ENCODE results near the gene ZSCAN9. TPM values are rescaled to one million over a fixed set of nuclear protein-coding genes. Genes with fewer than 3 reads are reported as not detected.

Gene ZSCAN9
- total and polyA plus RNA-seq, 8 donors, result 10.6 to 39.8 (median 36.1) TPM

DNA sequence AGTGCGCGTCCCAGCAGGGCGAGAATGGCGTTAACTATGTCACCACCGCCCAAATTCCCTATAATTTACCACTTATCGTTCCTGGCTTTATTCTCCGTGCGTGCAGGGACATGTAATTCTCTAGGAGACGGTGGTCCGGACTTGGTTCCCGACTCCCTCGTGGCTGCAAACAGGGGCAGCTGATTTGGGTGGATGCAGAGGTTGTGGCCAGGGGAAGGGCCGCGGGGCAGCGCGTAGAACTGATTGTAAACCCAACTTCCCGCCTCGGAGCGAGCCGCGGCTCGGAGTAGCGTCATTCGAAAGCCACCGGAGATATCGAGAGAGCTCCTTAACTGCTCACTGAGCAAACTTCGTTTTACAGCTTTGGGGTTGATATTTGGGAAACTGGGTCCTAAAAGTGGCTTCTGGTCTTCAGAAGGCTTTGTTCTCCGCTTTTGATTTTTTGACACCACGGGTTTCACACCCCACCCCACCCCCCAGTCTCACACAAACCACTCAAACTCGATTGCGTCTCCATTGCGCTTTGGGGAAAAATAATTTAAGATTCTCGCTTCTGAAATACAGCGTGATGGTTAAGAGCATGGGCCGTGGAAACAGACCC, 17.5 kb upstream of the ZSCAN9 start:
- H3K27me3 ChIP-seq, result peaks cover 83 to 95% of the 10 kb centered on the region in 2 donors
- intact Hi-C loops (cut with DNase I), result no loop called here

DNA sequence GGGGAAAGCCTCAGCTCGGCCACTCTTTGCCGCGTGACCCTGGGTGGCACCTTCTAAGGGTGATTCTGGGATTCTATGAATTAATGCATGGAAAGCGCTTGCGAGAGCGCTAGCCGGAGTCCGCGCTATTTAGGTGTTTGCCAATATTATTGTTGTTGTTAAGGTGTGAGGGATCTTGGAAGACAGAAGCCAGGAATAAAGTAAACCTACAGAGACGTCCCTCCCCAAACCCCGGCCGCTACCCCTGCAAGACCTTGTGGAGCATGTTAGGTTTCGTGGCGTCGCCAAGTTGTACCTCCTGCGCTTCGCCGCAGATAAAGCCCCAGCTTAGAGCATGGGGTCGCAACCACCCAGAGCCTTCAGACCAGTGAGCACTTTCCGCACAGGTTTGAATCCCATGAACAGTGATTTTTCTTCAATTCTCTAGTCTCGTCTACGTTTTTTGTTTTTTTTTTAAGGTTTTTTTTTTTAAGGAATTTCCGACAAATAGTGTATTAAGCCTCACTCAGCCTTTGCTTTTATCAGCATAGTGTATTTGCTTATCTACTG, 16.9 kb upstream of the ZSCAN9 start:
- DNase-seq, result peak in 1 of 4 donors; percentile 14

More for the DNA sequence above, 17.5 kb upstream of the ZSCAN9 start:
- H3K4me3 ChIP-seq, result peak overlapping the region in 1 of 2 donors; percentile 27
- peak; percentile 59 for ATAC-seq
- H3K9me3 ChIP-seq, result peaks cover 0 to 6% of the 10 kb centered on the region in 2 donors
- peak in 3 of 4 donors; percentile 35 to 83 (median 36) for DNase-seq
- peaks cover 0 to 24% of the 10 kb centered on the region in 2 donors for H3K4me1 ChIP-seq
- TF ChIP-seq, protein P1, sequence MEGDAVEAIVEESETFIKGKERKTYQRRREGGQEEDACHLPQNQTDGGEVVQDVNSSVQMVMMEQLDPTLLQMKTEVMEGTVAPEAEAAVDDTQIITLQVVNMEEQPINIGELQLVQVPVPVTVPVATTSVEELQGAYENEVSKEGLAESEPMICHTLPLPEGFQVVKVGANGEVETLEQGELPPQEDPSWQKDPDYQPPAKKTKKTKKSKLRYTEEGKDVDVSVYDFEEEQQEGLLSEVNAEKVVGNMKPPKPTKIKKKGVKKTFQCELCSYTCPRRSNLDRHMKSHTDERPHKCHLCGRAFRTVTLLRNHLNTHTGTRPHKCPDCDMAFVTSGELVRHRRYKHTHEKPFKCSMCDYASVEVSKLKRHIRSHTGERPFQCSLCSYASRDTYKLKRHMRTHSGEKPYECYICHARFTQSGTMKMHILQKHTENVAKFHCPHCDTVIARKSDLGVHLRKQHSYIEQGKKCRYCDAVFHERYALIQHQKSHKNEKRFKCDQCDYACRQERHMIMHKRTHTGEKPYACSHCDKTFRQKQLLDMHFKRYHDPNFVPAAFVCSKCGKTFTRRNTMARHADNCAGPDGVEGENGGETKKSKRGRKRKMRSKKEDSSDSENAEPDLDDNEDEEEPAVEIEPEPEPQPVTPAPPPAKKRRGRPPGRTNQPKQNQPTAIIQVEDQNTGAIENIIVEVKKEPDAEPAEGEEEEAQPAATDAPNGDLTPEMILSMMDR (IDR thresholded peaks at IDR 0.05), result no peak
- H3K27ac ChIP-seq, result peak overlapping the region in 1 of 2 donors; percentile 7
- no peaks in the 10 kb centered on the region for H3K36me3 ChIP-seq

DNA sequence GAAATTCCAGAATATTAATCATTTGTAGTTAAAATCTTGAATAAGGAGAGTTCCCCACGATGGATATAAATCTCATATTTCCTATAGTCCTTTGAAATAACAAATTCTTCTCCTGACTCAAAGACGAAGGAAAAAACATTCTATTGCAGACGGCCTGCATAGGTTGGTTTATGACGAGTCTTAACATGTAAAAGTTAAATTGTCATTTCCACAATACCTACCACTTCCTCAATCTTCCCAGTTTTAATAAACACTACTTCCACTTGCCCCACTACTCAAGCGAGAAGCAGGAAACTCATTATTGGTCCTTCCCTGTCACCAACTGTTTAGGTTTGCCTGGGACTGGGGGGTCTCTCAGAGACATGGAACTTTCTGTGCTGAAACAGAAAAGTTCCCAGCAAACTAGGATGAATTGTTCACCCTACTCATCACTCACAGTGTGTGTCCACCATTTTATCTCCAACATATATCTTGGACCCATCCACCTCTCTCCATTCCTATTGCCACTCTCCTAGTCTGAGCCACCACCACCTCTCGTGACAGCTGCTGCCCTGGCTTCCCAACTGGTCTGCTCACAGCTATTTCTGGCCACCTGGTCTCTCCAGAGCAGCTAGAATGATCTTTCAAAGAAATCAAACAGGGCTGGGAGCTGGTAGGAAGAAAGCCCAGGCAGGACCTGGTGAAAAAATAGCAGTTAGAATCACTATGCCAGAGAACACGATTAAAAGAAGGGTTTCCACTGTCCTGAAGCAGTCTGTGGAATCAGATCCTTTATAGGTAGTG, 15.1 kb upstream of the ZSCAN9 start:
- no peak overlapping the region for H3K4me3 ChIP-seq
- ATAC-seq, result no peak
- peaks cover 0 to 27% of the 10 kb centered on the region in 2 donors for H3K4me1 ChIP-seq
- TF ChIP-seq, protein P1 (IDR thresholded peaks at IDR 0.05), result no peak
- H3K27ac ChIP-seq, result no peak overlapping the region
- H3K9me3 ChIP-seq, result no peaks in the 10 kb centered on the region
- H3K27me3 ChIP-seq, result peaks cover 94 to 100% of the 10 kb centered on the region in 2 donors
- DNase-seq, result no peak
- intact Hi-C loops (cut with DNase I), result no loop called here
- no peaks in the 10 kb centered on the region for H3K36me3 ChIP-seq

More for the DNA sequence above, 16.9 kb upstream of the ZSCAN9 start:
- TF ChIP-seq, protein P1 (IDR thresholded peaks at IDR 0.05), result no peak
- H3K27me3 ChIP-seq, result peaks cover 89 to 99% of the 10 kb centered on the region in 2 donors
- H3K36me3 ChIP-seq, result no peaks in the 10 kb centered on the region
- peaks cover 0 to 27% of the 10 kb centered on the region in 2 donors for H3K4me1 ChIP-seq
- peaks cover 0 to 6% of the 10 kb centered on the region in 2 donors for H3K9me3 ChIP-seq
- peak overlapping the region in 1 of 2 donors; percentile 7 for H3K27ac ChIP-seq
- H3K4me3 ChIP-seq, result peak overlapping the region in 1 of 2 donors; percentile 27
- ATAC-seq, result no peak
- intact Hi-C loops (cut with DNase I), result no loop called here

DNA sequence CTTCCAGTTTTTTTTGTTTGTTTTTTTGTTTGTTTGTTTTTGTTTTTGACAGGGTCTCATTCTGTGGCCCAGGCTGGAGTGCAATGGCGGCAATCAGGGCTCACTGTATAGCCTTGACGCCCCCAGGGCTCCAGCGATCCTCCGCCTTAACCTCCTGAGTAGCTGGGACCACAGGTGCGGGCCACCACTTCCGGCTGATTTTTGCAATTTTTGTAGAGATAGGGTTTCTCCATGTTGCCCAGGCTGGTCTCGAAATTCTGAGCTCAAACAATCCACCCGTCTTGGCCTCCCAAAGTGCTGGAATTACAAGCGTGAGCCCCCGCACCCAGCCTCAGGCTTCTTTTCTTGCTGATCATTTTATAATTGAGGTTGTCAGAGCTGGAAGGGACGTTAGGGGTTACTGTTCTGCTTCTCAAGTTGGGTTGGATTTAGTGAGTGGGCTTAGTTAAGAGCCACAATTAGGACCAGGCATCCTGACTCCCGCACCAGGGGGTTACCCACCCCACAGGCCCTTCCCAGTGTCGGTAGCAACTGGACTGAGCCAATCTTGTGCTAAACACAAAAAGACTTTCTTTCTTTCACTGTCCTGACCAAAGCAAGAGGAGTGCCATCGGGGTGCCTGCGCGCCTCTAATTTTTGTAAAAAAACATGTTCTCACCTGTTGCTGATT, 13.1 kb upstream of the ZSCAN9 start:
- no peaks in the 10 kb centered on the region for H3K9me3 ChIP-seq
- intact Hi-C loops (cut with DNase I), result no loop called here
- H3K4me3 ChIP-seq, result peak overlapping the region in 1 of 2 donors; percentile 16
- peaks cover 0 to 25% of the 10 kb centered on the region in 2 donors for H3K4me1 ChIP-seq
- H3K27me3 ChIP-seq, result peaks cover 86 to 95% of the 10 kb centered on the region in 2 donors
- H3K36me3 ChIP-seq, result no peaks in the 10 kb centered on the region
- no peak overlapping the region for H3K27ac ChIP-seq
- DNase-seq (no peak), ATAC-seq (peak; percentile 54)
- TF ChIP-seq, protein P1 (IDR thresholded peaks at IDR 0.05), result no peak
